HepG2 (cell line): ENCODE results near the gene ZNF48. TPM values are rescaled to one million over a fixed set of nuclear protein-coding genes. Genes with fewer than 3 reads are reported as not detected.

Source experiments
- ATF6 ChIP-seq: sonication (generic); formaldehyde crosslinking; conservative IDR thresholded peaks from 2 replicates; pipeline ENCODE4 v1.4.0; 2020; ENCODE audit warnings: missing genetic modification reagents
- CHD4 ChIP-seq: fragments of 200-600 bp; sonication (generic); IDR thresholded peaks from 2 replicates; pipeline ENCODE4 v1.7.0; 2017; ENCODE audit warnings: mild to moderate bottlenecking, low read length, borderline replicate concordance
- E2F2 ChIP-seq: sonication (generic); formaldehyde crosslinking; IDR thresholded peaks from 2 replicates; pipeline ENCODE4 v1.4.0; 2020; ENCODE audit warnings: missing genetic modification reagents, borderline replicate concordance
- EHMT2 ChIP-seq: fragments of 200-600 bp; sonication (generic); IDR thresholded peaks from 2 replicates; pipeline ENCODE4 v1.7.0; 2017; ENCODE audit warnings: antibody characterized with exemption, low read depth, low read length, borderline replicate concordance
- GTF2F1 ChIP-seq: fragments of 150-350 bp; IDR thresholded peaks from 2 replicates; pipeline ENCODE4 v1.6.1; 2014; ENCODE audit warnings: low read length
- HMG20B ChIP-seq: conservative IDR thresholded peaks from 2 replicates; pipeline ENCODE4 v1.6.1; 2016; ENCODE audit warnings: missing genetic modification reagents, missing compliant biosample characterization
- JUN ChIP-seq: sonication (generic); formaldehyde crosslinking; IDR thresholded peaks from 2 replicates; pipeline ENCODE4 v1.4.0; 2020; ENCODE audit warnings: mild to moderate bottlenecking, missing genetic modification reagents
- MTF1 ChIP-seq: sonication (generic); formaldehyde crosslinking; IDR thresholded peaks from 2 replicates; pipeline ENCODE4 v1.5.0; 2020; ENCODE audit warnings: missing genetic modification reagents
- PAXIP1 ChIP-seq: sonication (generic); formaldehyde crosslinking; conservative IDR thresholded peaks from 2 replicates; pipeline ENCODE4 v1.4.0; 2020; ENCODE audit warnings: mild to moderate bottlenecking, missing genetic modification reagents, moderate library complexity
- REST ChIP-seq, 2 experiments: IDR thresholded peaks; 2 replicates each; pipeline ENCODE4 v1.6.1; 2011 to 2012; ENCODE audit warnings: low read length in 2 of 2, borderline replicate concordance in 1 of 2, low read depth in 1 of 2, mild to moderate bottlenecking in 1 of 2, moderate library complexity in 1 of 2
- RXRA ChIP-seq: sonication (generic); formaldehyde crosslinking; IDR thresholded peaks from 2 replicates; pipeline ENCODE4 v1.5.1; 2020; ENCODE audit warnings: missing genetic modification reagents
- STAT6 ChIP-seq: sonication (generic); formaldehyde crosslinking; IDR thresholded peaks from 2 replicates; pipeline ENCODE4 v1.4.0; 2020; ENCODE audit warnings: missing genetic modification reagents, mild to moderate bottlenecking, borderline replicate concordance
- TARDBP ChIP-seq: sonication (generic); formaldehyde crosslinking; IDR thresholded peaks from 2 replicates; pipeline ENCODE4 v1.8.0; 2022; ENCODE audit warnings: mild to moderate bottlenecking, missing genetic modification reagents
- ZNF816 ChIP-seq: sonication (generic); formaldehyde crosslinking; IDR thresholded peaks from 2 replicates; pipeline ENCODE4 v1.8.0; 2022; ENCODE audit warnings: missing genetic modification reagents, mild to moderate bottlenecking, borderline replicate concordance
- ZSCAN31 ChIP-seq: sonication (generic); formaldehyde crosslinking; IDR thresholded peaks from 2 replicates; pipeline ENCODE4 v1.5.0; 2020; ENCODE audit warnings: low read depth, mild to moderate bottlenecking, missing genetic modification reagents
- polyA plus RNA-seq, 8 experiments: library from polyadenylated mRNA; depleted of rRNA in 3 of 8; stranded (reverse) in 7 of 8; unstranded in 1 of 8; fragments of >200 nt; fragmentation: Illumina TruSeq in 4 of 8; extraction: Trizol in 4 of 8; gene quantifications; 2 replicates each; pipeline versions ENCODE4 v1.2.1 to v1.2.3, GENCODE V29; 2011 to 2016; ENCODE audit warnings: low read depth in 4 of 8, missing spikeins in 1 of 8, mixed read lengths in 1 of 8; ENCODE audit not compliant: insufficient read depth in 1 of 8
- total RNA-seq, 5 experiments: library from RNA; depleted of rRNA; stranded (reverse); fragments of >200 nt; fragmentation: Illumina TruSeq; extraction: Trizol; gene quantifications; 2 replicates each; pipeline ENCODE4 v1.2.3, GENCODE V29; 2016; ENCODE audit warnings: low read depth in 1 of 5

Gene ZNF48
- total and polyA plus RNA-seq, 2 of the 13 experiments (the other 11 are each of a cell fraction or from before 2014, with no cell fraction given): 9.9 to 12.3 TPM

GRCh38 chr16:30370456-30371247, 24.6 kb upstream of the ZNF48 start, which contains the start of gene TBC1D10B (continued):
- TF ChIP-seq ATF6 (CRISPR knock-in tag): 0 out of 2 replicates have a peak, but pooled peaks have one; percentile 19
- TF ChIP-seq PAXIP1: peak; percentile 8; the same call in 1 of the 2 replicates
- no peak for TF ChIP-seq STAT6
- no peak for TF ChIP-seq JUN (CRISPR knock-in tag)
- no peak for TF ChIP-seq HMG20B (CRISPR knock-in tag)
- no peak for TF ChIP-seq MTF1 (CRISPR knock-in tag)
- no peak for TF ChIP-seq ZNF816 (CRISPR knock-in tag)
- no peak for TF ChIP-seq CHD4
- TF ChIP-seq TARDBP: no peak; the same call in 1 of the 2 replicates
- no peak for TF ChIP-seq EHMT2
- no peak for TF ChIP-seq GTF2F1
- peak; percentile 76; the same call in 1 of the 2 replicates for TF ChIP-seq RXRA (CRISPR knock-in tag)
- TF ChIP-seq ZSCAN31 (CRISPR knock-in tag): no peak
- no peak for TF ChIP-seq REST (IDR thresholded peaks at IDR 0.05; ENCODE audit: borderline replicate concordance in 1 of 2, low read depth in 1 of 2, low read length in 2 of 2)
- no peak for TF ChIP-seq E2F2 (CRISPR knock-in tag)
